Loucy (cell line): ENCODE measurements around the gene RABL6.

Source experiments
- EZH2phosphoT487 ChIP-seq: fragments of 200-600 bp; IDR thresholded peaks from 2 replicates; pipeline ENCODE4 v1.6.1; 2018; ENCODE audit warnings: antibody characterized with exemption, mild to moderate bottlenecking, moderate library complexity, borderline replicate concordance
- TF ChIP-seq, protein P1 (sequence below): fragments of 200-600 bp; sonication (generic); conservative IDR thresholded peaks from 2 replicates; pipeline ENCODE4 v1.5.1; 2014; ENCODE audit warnings: mild to moderate bottlenecking, antibody characterized with exemption, low read length

DNA sequence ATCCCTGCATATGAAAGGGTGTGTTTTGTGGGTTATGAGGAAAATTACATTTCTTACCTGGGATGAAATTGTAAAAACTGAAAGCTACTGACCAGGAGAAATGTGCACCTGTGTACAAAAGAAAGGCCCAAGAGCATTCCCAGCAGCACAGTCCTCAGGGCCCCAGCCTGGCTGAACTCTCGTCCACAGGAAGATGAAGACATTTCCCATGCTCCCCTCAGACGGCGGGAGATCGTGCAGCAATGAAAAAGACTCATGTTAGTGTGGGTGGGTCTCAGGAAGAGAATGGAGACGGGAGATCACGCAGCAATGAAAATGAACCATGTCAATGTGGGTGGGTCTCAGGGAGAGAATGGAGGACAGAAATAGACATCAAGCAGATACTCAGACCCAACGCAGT lies 30.8 kb upstream of the RABL6 start:
- TF ChIP-seq, protein P1, sequence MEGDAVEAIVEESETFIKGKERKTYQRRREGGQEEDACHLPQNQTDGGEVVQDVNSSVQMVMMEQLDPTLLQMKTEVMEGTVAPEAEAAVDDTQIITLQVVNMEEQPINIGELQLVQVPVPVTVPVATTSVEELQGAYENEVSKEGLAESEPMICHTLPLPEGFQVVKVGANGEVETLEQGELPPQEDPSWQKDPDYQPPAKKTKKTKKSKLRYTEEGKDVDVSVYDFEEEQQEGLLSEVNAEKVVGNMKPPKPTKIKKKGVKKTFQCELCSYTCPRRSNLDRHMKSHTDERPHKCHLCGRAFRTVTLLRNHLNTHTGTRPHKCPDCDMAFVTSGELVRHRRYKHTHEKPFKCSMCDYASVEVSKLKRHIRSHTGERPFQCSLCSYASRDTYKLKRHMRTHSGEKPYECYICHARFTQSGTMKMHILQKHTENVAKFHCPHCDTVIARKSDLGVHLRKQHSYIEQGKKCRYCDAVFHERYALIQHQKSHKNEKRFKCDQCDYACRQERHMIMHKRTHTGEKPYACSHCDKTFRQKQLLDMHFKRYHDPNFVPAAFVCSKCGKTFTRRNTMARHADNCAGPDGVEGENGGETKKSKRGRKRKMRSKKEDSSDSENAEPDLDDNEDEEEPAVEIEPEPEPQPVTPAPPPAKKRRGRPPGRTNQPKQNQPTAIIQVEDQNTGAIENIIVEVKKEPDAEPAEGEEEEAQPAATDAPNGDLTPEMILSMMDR: no peak
- TF ChIP-seq EZH2phosphoT487: no peak
